Activated T-cell treated with anti-CD3 and anti-CD28 coated beads for 24 hours (primary cell): ENCODE measurements around the gene TRPM3.

Experiments used
- DNase-seq: peaks from one replicate; pipeline ENCODE4 v3.0.0-alpha.2; 2020; ENCODE audit warnings: low read depth

The TRPM3 gene

DNA sequence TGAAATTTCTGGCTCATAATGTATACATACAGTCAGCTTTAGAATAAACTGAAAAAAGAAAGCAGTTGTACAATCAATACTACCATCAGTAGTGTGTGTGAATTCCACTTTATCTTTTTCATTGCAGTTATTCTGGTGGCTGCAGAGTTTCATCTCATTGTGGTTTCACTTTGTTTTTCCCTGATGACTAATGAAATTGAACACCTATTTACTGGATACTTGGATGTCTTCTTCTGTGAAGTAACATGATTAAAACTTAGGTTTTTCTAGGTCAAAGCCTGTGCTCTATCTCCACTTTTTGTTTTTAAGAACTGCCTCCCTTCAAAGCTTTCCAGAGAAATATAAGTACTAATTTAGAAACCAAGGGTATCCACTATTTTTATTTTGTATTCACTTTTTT is 174.3 kb downstream of the TRPM3 start:
- DNase-seq: no peak

DNA sequence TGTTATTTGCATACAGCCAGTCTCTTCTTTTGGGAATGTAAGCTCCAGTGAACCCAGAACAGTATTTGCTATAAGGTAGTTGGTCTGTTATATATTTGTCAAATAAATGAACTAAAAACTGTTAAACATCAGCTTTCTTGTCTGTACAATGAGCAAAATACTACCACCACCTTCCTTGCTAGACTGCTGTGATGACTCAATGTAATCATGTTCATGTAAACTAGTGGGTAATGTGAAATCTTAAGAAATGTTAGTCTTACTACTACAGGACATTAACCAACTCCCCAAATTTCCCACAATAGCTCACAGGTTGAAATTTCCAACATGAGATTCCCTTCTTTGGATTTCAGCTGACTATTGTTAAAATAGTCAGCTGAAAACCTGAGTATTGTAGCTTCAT is 176.1 kb downstream of the TRPM3 start:
- DNase-seq: no peak

DNA sequence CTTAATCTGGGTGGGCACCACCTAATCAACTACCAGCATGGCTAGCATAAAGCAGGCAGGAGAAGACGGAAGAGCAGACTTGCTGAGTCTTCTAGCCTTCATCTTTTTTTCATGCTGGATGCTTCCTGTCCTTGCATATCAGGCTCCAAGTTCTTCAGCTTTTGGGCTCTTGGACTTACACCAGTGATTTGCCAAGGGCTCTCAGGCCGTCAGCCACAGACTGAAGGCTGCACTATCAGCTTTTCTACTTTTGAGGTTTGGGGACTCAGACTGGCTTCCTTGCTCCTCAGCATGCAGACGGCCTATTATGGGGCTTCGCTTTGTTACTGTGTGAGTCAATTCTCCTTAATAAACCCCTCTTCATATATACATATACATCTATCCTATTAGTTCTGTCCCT is 180.2 kb downstream of the TRPM3 start:
- DNase-seq: no peak

DNA sequence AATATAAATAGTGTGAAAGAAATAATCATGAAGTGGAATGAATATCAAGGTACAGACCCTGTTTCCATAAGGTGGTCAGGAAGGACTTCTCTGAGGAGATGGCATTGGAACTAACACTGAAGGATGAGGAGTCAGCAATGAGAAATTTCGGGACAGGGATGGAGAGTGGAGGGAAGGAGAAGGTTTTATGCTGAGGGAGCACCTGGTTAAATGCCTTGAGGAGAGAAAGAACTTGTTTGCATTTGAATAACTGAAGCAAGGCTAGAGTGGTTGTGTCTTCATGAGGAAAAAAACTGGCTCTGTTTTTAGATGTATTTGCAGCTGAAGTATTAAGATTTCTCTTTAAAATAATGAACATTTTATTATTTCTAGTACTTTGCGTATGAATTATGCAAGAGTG is 180.8 kb downstream of the TRPM3 start:
- no peak for DNase-seq

DNA sequence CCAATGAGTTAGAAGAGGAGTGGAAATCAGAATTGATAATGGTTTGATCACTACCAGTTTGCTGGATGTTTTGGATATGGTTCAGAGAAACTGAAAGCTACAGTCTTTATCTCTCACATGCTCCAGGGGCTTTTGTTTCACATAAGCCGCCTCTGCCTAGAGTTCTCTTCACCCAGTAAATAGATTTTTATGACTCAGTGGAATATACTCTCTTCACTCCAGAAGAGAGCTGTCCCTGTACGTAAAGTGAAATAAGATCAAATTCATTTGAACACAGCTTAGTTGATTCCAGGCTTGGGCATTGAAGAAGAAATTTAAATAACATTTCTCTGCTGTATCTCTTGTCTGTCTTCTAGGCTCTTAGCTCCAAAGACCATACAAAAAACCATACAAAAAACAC is 184.9 kb downstream of the TRPM3 start:
- no peak for DNase-seq

DNA sequence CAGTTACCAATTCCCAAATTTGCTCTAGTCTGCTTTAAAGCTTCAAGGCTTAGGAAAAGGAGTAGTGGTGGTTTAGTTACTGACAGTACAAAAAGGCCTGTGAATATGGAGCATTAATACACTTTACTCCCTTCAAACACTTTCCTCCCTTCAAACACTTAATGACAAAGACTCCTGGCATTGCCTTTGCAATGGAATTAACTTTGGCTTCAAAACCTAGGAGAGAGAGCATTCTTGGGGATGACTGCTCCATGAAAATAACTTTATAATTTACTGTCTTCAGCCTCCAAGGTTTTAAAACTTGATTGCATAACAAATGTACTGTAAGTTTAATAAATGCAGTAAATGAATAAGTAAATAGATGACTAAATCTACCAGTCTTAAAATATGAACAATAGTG is 185.6 kb downstream of the TRPM3 start:
- no peak for DNase-seq

DNA sequence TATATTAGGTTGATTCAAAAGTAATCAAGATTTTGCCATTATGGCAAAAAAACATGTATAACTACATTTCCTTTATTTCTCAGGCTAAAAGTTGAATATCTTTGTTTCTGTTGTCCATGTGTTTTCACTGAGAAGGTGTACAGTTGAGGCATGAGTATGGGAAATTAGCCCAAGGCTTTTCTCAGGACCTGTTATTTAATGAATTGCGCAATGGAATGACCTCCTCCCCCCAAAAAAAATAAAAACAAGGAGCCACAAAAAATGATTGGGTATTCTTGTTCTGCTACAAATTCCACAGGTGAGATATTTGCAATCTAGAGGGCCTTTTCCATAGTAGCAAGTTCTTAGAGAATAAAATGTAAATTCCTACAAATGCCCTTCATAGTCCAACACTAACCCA is 186.8 kb downstream of the TRPM3 start:
- DNase-seq: no peak

DNA sequence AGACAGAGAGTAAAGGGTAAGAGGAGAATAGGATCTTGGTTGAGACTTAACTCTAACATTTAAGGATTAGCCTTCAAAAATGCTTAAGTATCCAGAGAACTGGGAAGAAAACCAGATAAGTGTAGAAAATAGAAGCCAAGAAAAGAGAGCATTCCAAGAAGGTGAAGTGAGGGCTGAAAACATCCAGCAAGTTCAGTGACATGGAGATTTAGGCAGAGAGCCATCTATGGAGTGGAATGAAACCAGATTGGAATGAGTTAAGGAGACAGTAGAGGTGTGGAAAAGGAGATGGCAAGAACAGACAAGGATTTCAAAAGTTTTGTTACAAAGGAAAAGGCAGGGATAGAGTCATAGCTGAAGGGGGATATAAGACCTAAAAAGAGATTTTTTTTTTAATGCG is 188.1 kb downstream of the TRPM3 start:
- DNase-seq: no peak

DNA sequence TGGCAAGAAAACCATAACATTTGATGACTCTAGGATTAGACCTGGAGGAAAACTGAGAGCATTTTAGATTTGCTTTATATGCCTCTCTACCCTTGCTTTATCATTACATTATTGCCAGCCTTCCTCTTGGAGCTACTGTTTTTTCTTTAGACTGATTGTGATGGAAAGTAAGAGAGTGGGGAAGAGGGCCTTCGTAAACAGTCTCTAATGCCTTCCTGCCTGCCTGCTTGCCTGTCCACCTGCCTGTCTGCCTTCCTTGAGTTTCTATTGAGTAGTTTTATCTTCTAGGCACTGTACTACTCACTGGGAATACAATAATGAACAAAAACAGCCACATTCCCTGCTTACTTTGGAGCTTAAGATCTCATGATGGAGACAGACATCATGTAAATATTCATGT is 189.3 kb downstream of the TRPM3 start:
- DNase-seq: no peak

DNA sequence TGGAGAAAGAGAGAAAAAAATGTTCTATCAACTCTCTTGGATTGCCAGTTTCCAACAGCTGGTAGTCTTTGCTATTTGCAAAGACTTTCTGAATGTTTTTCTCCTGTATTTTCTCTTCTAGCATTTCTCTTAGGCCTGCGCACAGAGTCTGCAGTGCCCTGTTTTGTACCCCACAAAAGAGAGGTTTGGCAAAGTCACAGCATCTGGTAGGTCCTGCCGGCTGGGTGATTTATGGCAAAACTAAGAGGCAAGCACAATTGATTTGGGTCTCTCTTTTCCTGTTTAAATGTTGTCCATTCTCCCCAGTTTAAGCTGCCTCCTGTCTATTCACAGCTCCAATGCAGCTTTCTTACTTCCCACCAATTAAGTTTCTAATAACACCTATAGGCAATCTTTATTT is 193.9 kb downstream of the TRPM3 start:
- DNase-seq: no peak

DNA sequence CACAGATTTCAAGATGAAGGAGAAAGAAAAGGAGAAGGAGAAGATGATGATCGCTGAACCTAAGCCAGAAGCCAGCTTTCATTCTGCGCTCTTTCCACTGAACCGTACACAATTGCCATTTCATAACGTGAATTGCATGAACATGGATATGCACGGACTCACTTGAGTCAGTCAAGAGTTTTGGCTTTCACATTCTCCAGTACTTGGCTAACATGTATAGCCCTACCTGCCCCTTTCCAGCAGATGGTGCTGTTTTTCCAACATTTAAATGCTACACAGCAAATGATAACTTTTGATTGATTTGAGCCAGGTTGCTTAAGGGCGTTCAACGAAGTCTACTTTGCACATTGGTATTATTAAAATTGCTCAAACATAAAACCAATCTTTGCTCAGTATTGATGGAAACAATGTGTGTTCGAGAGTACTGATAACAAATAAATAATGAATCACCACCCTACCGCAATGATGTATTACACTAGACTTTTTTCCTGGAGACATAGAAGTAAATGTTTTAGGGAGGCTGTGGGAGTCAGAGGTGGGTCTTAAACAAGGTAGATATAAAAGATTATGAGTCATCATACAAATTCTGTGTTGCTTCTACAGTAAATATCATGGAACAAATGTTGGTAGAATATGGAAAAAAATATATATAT is 196.4 kb downstream of the TRPM3 start:
- DNase-seq: no peak

DNA sequence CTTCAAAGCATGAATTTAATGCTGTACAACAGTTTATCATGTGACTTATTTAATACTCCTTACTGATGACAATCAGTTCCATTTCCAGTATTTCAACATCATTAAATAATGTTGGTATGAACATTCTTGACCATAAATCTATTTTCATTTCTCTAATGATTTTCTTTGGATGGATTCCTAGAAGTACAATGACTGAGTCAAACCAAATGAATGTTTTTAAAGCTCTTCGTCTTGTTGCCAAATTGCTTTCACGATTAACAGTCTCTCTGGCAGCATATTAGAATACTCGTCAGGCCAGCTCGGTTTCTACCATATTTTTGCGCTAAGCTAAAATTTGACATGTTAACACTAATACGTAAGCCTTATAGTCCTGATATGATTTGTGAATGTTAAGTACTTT is 197.0 kb downstream of the TRPM3 start:
- no peak for DNase-seq

DNA sequence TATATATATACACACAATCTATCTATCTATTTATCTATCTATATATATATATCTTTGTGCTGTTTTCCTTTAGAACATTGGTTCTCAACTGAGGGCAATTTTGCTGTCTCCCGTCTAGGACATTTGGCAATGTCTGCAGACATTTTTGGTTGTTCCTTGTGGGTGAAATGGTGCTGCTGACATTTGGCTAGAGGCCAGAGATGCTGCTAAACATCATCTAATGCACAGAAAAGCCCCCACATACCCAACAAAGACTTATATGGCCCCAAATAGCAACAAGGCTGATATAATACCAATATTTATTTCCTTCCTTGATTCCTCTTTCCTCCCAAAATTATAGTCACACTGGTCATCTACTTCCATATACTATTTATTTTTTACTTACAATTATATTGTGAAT is 197.5 kb downstream of the TRPM3 start:
- no peak for DNase-seq

DNA sequence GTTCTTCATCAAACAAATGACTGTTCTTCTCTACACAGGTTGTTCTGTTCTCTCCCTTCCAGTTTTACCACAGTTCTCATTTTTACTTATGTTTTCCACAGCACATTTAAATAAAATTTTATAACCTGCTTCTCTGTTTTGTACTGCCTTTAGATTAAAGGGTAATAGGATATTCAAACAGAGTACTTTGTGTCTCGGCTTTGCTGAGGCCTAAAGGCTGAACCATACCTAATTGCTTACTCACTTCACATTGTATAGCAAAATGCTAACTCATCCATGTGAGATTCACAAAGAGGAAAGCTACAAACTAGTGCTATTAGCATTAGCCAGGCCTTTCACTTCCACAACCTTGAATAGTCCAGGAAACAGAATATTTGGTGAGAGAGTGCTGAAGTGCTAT is 200.3 kb downstream of the TRPM3 start:
- no peak for DNase-seq

DNA sequence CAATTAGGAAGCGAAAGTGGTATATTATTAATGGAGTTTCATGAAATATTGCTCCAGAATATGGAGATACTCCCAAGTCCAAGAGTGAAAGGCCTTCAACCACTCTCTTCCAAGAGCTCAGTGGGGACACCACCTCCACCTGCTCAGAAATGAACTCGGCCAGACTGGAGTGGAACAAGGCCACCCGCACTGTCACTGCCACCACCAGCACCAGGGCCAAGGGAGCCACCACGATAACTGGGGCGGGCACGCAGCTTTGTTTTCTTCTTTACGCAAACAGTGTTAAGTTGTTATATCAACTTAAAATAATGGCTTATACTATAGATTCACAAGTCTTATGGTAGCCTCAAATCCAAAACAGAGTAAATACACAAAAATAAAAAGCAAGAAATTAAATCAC is 204.1 kb downstream of the TRPM3 start:
- no peak for DNase-seq

DNA sequence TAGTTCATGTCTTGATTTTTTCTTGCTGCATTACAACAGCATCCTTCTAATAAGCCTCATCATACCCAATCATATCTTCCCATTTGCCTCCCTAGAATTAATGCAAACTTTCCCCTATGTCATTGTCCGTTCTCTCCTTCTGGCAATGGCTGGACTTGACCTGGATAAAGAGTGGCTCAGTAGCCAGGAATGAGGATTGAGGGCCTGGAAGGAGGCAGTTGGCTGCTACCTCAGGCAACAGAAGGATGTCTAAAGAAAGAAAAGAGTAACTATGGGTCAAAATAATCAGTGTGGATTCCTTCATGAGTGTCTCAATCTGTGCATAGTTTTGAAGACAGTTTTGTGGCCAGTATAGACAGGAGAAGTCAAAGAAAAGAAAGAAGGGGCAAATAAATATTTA is 209.6 kb downstream of the TRPM3 start:
- DNase-seq: no peak

DNA sequence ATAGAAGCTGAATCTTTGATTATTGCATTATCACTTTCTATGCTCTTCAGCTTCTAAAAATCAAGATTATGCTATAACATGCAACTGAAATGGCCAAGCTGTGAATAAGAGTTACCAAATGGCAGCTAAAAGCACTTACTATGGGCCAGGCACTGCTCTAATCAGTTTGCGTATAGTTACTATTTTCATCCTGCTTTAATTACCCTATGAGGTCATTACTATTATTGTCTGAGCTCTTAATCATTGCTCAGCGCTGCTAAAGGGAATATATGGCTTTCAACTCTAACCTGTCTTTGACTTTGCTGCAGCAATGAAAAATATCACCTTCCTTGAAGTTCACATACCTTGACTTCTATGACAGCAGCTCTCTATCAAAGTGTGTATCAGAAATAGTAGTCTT is 210.8 kb downstream of the TRPM3 start:
- no peak for DNase-seq

DNA sequence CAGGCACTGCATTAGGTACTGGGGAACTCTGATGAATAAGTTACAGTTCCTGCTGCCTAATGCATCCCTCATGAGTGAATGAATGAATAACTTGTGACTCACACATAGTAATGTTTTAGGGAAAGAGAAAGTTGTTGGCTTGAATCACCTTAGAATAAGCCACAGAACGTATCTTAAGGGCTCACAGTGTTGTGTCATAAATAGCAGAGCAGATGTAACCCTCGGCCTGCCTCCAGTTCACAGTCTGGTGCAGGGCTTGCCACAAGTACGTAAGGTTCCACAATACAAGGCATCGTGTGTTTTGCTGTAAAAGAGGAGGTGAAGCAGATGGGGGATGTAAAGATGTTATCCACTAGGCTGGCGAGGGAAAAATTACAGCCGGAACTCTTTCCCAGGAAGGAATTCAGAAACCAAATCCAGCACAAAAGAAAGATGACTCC is 218.7 kb downstream of the TRPM3 start:
- DNase-seq: no peak

DNA sequence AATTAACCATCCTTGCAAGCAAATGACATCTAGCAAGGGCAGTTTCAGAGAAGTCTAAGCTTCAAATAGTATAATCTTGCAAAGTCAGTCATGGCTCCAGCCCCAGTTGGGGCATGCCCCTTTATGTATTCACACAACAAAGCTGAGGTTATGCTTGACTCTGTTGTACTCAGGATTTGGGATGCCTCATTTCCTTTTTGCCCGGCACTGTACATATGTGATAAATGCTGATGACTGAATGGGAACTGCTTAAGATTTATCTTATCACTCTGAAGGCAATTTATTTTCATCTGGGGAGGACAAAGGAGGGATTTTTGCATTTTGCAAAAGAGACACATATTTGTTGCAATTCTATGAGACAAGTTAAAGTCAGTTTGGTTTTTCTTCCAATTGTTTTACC is 219.2 kb downstream of the TRPM3 start:
- no peak for DNase-seq

DNA sequence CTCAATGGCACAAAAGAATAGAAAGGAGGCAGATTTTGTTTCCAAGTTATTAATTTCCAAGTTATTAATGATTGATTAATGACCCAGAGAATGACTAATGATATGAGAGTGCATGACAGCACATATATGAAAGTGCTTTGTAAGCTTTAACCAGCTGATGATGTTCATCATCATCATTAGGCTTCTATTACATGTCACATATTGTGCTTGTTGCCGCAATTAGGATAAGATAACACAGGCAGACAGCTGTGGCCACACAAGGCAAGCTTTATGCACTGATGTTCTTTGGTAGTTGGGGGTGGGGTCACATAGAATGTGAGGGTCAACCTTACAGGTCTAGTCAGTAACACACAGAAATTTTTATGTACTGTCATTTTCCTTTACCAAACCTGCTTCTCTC is 219.7 kb downstream of the TRPM3 start:
- no peak for DNase-seq

DNA sequence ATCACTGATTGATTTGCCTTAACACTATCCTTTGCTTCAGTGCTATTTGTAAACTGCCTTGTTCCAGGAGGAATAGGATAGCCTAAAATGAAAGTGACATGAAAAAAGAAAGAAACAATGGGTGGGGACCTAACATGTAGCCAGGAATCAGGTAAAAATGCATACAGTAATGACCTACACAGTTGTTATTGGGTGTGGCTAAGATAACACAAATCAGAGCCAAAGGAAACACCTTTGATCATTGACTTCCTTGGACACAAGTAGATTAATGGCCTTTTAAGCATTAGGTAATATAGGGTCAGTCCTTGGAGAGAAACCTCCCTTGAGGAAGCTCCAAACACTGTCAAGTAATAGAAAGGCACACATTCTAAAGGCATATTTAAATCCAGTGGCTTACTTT is 220.4 kb downstream of the TRPM3 start:
- no peak for DNase-seq

DNA sequence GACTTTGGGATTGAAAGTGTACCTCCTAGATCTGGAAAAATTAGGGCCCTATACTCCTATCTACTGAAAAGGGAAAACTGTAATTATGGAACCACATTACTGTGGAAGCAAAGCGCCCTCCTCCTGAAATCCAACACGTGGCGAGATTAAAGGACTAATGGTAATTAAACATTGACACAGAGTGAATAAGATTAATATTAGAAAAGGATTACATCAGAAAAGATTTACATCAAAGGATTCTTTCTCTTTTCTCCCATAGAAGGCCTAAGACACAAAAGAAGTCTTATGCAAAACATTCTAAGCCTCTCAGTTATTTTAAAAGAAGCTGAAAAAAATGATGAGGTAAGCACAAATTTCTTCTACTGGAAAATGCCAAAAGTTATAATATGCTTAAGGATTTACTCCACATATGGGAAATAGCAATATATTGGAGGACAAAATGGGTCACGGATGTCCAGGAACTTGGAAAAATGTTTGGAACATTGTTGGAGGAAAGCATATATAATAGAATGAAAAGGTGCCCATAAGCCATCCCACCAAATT is 227.8 kb downstream of the TRPM3 start:
- DNase-seq: no peak

DNA sequence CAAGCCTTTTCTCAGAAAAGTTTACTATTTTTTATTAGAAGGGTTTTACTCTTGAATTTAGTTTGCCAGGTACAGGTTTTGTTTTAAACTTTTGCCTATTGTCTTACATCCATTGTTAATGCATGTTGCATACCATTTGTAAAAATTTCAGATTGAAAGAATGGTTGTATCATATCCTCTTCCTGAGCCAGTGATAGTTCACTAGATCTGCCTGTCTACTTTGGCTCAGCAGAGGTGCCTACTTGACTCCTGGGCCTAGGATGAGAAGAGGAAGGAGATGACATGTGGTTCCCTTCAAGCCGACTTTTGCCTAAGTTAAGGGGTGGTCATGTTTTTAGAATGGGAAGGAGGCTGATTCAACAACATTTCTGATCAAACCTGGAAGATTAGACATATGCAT is 232.9 kb downstream of the TRPM3 start:
- no peak for DNase-seq

DNA sequence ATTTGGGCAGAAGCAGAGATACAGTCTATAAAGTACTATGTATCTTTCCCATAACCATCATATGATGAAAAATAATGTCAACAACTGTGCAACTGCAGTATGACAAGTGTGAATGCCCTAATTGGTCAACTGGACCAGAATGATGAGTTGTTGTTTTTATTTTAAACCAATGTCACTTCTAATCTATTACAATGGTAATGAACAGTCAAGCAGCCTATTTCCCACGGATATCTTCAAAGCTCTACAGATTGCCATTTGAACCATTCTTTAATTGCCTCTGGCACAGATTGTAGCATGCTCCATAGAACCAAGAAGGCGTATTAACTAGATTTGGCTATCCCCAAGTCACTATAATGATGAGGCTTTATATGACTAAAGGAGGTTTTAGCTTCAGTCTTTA is 233.6 kb downstream of the TRPM3 start:
- DNase-seq: no peak
